ENCODE data around the gene CCDC43.
A peak's percentile ranks its signal among the peaks of the same experiment; 100 is the strongest.
"Not testable (repeated sequence)": the region's sequence is repeated elsewhere in the genome, so short reads cannot be mapped to it uniquely, and the experiment has no call there.

CCDC43 gene

DNA sequence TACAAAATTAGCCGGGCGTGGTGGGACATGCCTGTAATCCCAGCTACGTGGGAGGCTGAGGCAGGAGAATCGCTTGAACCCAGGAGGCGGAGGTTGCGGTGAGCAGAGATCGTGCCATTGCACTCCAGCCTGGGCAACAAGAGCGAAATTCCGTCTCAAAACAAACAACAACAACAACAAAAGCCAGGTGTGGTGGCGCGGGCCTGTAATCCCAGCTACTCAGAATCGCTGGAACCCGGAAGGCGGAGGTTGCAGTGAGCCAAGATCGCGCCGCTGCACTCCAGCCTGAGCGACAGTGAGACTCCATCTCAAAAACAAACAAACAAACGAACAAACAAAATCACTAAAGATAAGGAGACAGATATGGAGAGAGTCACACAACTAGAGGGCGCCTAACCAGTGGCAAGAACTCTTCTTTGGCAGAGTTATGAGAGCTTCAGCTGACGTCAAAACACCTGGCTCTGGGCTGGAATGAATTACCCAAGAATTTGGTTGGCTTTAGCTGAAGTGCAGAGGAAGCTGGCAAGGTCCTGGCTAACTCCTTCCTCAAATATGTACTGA lies 1.2 kb upstream of the CCDC43 start:
- H3K27me3 ChIP-seq (replicated peaks; ENCODE audit: control insufficient read depth, insufficient read depth, low read length); H3K4me3 ChIP-seq (replicated peaks; ENCODE audit: low read depth, low read length); H3K36me3 ChIP-seq (ENCODE audit: control insufficient read depth, insufficient read depth, low read length); DNase-seq (ENCODE audit: extremely low read depth, insufficient read length): not testable (repeated sequence)
- peak; percentile 53 for TF ChIP-seq CTCF (IDR thresholded peaks at IDR 0.05; ENCODE audit: insufficient read depth, low read length, poor library complexity, severe bottlenecking)

DNA sequence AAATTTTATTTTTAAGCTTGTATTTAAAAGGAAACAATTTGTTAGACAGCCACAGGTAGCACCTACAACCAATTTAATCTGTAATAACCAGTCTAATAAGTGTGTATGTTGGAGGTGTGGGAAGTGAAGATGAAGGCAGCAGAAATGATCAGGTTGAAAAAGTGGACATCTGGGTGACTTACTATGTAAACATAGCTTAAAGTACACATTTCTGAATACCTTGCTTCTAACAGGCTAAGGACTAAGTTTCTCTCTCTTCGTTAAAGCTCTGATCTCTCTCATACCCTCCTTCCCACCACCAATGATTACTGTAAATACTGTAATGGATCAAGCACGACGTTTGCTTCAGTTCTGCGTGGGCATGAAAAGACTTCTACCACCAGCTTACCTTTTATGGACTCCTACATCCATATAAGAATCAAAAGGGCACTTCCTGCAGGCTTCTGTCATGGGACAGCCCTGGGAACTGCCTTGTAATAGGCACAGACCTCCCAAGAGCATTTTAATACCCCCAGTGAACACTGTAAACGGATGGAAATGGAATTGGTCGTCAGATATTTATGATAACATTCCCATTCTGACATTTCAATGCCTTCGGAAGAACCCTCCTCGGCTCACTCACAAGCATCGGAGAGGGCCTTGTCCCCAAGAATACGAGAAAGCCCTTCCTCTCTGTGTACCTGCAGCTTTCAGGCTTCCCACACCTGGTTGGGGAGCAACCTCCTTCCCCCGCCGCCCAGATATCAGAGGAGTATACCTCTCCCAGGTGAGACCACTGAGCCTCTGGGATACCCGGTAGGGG lies 700 bp downstream of the CCDC43 start:
- DNase-seq (ENCODE audit: extremely low read depth, insufficient read length) = no peak
- H3K36me3 ChIP-seq (ENCODE audit: control insufficient read depth, insufficient read depth, low read length) = no peaks in the 10 kb centered on the region; the same call in 1 of the 2 replicates
- peak overlapping the region; percentile 86 for H3K4me3 ChIP-seq (replicated peaks; ENCODE audit: low read depth, low read length)
- TF ChIP-seq CTCF (IDR thresholded peaks at IDR 0.05; ENCODE audit: insufficient read depth, low read length, poor library complexity, severe bottlenecking) = no peak
- H3K27me3 ChIP-seq (replicated peaks; ENCODE audit: control insufficient read depth, insufficient read depth, low read length) = no peaks in the 10 kb centered on the region

DNA sequence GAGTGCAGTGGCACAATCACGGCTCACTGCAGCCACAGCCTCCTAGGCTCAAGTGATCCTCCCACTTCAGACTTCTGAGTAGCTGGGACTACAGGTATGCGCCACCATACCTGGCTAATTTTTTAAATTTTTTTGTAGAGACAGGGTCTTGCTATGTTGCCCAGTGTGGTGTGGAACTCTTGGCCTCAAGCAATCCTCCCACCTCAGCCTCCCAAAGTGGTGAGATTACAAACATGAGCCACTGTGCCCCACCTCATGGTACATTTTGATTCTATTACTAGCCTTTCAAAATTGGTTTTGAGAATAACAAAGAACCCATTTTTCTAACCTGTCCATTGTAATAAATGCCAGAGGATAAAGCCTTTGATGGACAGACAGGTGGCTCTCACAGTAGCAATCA lies 1.4 kb downstream of the CCDC43 start:
- Histone ChIP-seq H3K36me3 (ENCODE audit: control insufficient read depth, insufficient read depth, low read length) (no peaks in the 10 kb centered on the region; the same call in 1 of the 2 replicates), H3K4me3 (replicated peaks; ENCODE audit: low read depth, low read length) (peak overlapping the region; percentile 86; the same call in 1 of the 2 replicates), H3K27me3 (replicated peaks; ENCODE audit: control insufficient read depth, insufficient read depth, low read length) (no peaks in the 10 kb centered on the region)
- no peak for DNase-seq (ENCODE audit: extremely low read depth, insufficient read length)
- TF ChIP-seq CTCF (IDR thresholded peaks at IDR 0.05; ENCODE audit: insufficient read depth, low read length, poor library complexity, severe bottlenecking) = no peak

DNA sequence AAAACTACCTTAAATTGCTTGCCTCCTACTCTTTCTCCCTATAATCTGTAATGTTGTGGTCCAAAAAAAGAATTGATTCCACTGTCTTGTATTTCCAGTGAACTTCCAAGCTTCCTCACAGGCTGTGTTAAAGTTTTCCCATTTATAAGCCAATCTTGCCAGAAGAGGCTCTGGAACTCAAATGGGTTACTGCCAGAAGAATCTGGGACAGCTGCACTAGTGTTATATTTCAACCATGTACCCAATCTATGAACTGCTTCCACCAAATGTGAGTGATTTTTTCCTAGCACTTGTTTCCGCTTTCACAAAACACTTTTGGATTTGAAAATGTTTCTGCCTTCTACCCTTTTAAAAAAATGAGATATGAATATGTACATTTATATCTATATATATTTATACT lies 1.8 kb downstream of the CCDC43 start:
- no peak for DNase-seq (ENCODE audit: extremely low read depth, insufficient read length)
- Histone ChIP-seq H3K36me3 (ENCODE audit: control insufficient read depth, insufficient read depth, low read length) (no peaks in the 10 kb centered on the region; the same call in 1 of the 2 replicates), H3K27me3 (replicated peaks; ENCODE audit: control insufficient read depth, insufficient read depth, low read length) (no peaks in the 10 kb centered on the region), H3K4me3 (replicated peaks; ENCODE audit: low read depth, low read length) (no peak overlapping the region)
- no peak for TF ChIP-seq CTCF (IDR thresholded peaks at IDR 0.05; ENCODE audit: insufficient read depth, low read length, poor library complexity, severe bottlenecking)

DNA sequence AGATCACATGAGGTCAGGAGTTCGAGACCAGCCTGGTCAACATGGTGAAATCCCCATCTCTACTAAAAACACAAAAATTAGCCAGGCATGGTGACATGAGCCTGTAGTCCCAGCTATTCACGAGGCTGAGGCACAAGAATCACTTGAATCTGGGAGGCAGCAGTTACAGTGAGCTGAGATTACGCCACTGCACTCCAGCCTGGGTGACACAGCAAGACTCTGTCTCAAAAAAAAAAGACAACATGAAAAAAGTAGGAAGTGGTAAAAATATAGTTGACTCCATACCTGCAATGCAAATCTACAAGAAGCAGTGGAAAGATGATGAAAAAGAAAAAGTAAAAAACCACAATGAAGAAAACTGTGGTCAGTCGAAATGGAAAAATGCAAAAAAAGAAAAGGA lies 6.3 kb downstream of the CCDC43 start:
- DNase-seq (ENCODE audit: extremely low read depth, insufficient read length); H3K27me3 ChIP-seq (replicated peaks; ENCODE audit: control insufficient read depth, insufficient read depth, low read length); H3K4me3 ChIP-seq (replicated peaks; ENCODE audit: low read depth, low read length); H3K36me3 ChIP-seq (ENCODE audit: control insufficient read depth, insufficient read depth, low read length): not testable (repeated sequence)

- no peak overlapping the region for H3K4me3 ChIP-seq (replicated peaks; ENCODE audit: low read depth, low read length)
- DNase-seq (ENCODE audit: extremely low read depth, insufficient read length) = no peak
- TF ChIP-seq CTCF (IDR thresholded peaks at IDR 0.05; ENCODE audit: insufficient read depth, low read length, poor library complexity, severe bottlenecking) = no peak
- no peaks in the 10 kb centered on the region for H3K27me3 ChIP-seq (replicated peaks; ENCODE audit: control insufficient read depth, insufficient read depth, low read length)
- H3K36me3 ChIP-seq (ENCODE audit: control insufficient read depth, insufficient read depth, low read length) = peaks cover 7% of the 10 kb centered on the region
These were observed 12.4 kb downstream of the CCDC43 start for GRCh38 chr17:44677136-44677535.

Data from GM06990 (cell line).